ENCODE results near the gene PPP1R8.

DNA sequence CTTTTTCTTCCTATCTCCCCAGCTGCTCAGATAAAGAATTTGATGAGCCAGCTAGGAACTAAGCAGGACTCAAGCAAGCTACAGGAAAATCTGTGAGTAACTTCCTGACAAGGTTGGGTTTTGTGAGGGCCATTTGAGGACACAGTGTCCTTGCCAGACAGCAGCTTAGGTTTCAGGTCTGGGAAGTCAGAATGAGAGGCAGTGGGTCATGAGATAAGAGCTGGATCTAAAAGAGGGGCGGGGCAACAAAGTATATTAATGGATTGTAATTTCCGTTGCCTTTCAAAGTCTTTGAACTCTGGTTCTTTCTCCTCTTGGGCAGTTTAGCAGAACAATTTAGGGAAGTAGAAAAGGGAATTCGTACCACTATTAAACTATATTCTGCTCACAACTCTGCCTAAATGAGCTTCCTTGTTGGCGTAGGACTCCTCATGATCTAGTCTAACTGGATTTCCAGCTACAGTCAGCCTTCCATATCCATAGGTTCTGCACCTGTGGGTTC is 41.0 kb upstream of the PPP1R8 start:
- TF ChIP-seq EZH2 (IDR thresholded peaks at IDR 0.05) (no peak), POLR2AphosphoS5 (IDR thresholded peaks at IDR 0.05; ENCODE audit: borderline replicate concordance, low read depth, low read length) (no peak), FOXP2 (optimal IDR thresholded peaks at IDR 0.05; ENCODE audit: control extremely low read depth, extremely low read length, insufficient read depth) (no peak)

All from SK-N-MC (cell line).